Measurements from ENCODE around the gene PTPRF. TPM values are rescaled to one million over a fixed set of nuclear protein-coding genes. Genes with fewer than 3 reads are reported as not detected.
A peak's percentile ranks its signal among the peaks of the same experiment; 100 is the strongest.

Gene PTPRF
- total and polyA plus RNA-seq, 5 donors from 2014 or later, result 0.22 TPM; not detected in 4

- Histone ChIP-seq H3K27ac (ENCODE audit: insufficient read depth, low read length, poor library complexity, severe bottlenecking) (no peak overlapping the region), H3K27me3 (ENCODE audit: control insufficient read depth, insufficient read depth, low read length) (peaks cover 5% of the 10 kb centered on the region), H3K4me3 (ENCODE audit: low read depth, low read length) (no peak overlapping the region), H3K36me3 (ENCODE audit: control insufficient read depth, insufficient read depth, low read length) (peaks cover 4% of the 10 kb centered on the region), H3K4me1 (ENCODE audit: control insufficient read depth, insufficient read depth, low read length, poor library complexity, severe bottlenecking) (peaks cover 25% of the 10 kb centered on the region), H3K9me3 (ENCODE audit: control insufficient read depth in 2 of 2, low read length in 2 of 2) (no peaks in the 10 kb centered on the region)
- Mint-ChIP-seq H3K36me3 (peaks cover 4% of the 10 kb centered on the region), H3K4me3 (peak overlapping the region; percentile 93 to 99 (median 98)), H3K27me3 (peaks cover 6% of the 10 kb centered on the region), H3K27ac (peak overlapping the region in 2 of 3 donors; percentile 40 to 95), H3K4me1 (peaks cover 9 to 38% (median 25%) of the 10 kb centered on the region in 4 donors), H3K9me3 (no peaks in the 10 kb centered on the region)
- DNase-seq (peak in 1 of 3 donors; percentile 20), ATAC-seq (ENCODE audit: low read depth in 2 of 2) (no peak)
These were observed 117.7 kb downstream of the PTPRF start for GRCh38 chr1:43648221-43648847.

GRCh38 chr1:43648876-43649477, 118.3 kb downstream of the PTPRF start:
- Mint-ChIP-seq H3K9me3 (no peaks in the 10 kb centered on the region), H3K27me3 (peaks cover 5% of the 10 kb centered on the region), H3K27ac (peak overlapping the region in 2 of 3 donors; percentile 40 to 95), H3K36me3 (peaks cover 9% of the 10 kb centered on the region), H3K4me3 (peak overlapping the region; percentile 93 to 99 (median 98)), H3K4me1 (peaks cover 14 to 43% (median 30%) of the 10 kb centered on the region in 4 donors)
- peaks cover 5% of the 10 kb centered on the region for H3K27me3 ChIP-seq (ENCODE audit: control insufficient read depth, insufficient read depth, low read length)
- peaks cover 31% of the 10 kb centered on the region for H3K4me1 ChIP-seq (ENCODE audit: control insufficient read depth, insufficient read depth, low read length, poor library complexity, severe bottlenecking)
- peak overlapping the region; percentile 87 for H3K4me3 ChIP-seq (ENCODE audit: low read depth, low read length)
- peak overlapping the region; percentile 85 for H3K27ac ChIP-seq (ENCODE audit: insufficient read depth, low read length, poor library complexity, severe bottlenecking)
- ATAC-seq (ENCODE audit: low read depth in 2 of 2) (no peak), DNase-seq (no peak)
- peaks cover 10% of the 10 kb centered on the region for H3K36me3 ChIP-seq (ENCODE audit: control insufficient read depth, insufficient read depth, low read length)
- no peaks in the 10 kb centered on the region for H3K9me3 ChIP-seq (ENCODE audit: control insufficient read depth in 2 of 2, low read length in 2 of 2)

GRCh38 chr1:43650310-43651085, 119.8 kb downstream of the PTPRF start:
- peak; percentile 67 to 73 for ATAC-seq (ENCODE audit: low read depth in 2 of 2)
- H3K27ac Mint-ChIP-seq, result peak overlapping the region; percentile 91 to 99 (median 95)
- H3K4me3 ChIP-seq (ENCODE audit: low read depth, low read length), result peak overlapping the region; percentile 87
- peaks cover 17% of the 10 kb centered on the region for H3K36me3 Mint-ChIP-seq
- peak overlapping the region; percentile 85 for H3K27ac ChIP-seq (ENCODE audit: insufficient read depth, low read length, poor library complexity, severe bottlenecking)
- H3K36me3 ChIP-seq (ENCODE audit: control insufficient read depth, insufficient read depth, low read length), result peaks cover 23% of the 10 kb centered on the region
- DNase-seq, result peak; percentile 88 to 97 (median 92)
- H3K9me3 Mint-ChIP-seq, result no peaks in the 10 kb centered on the region
- H3K4me1 ChIP-seq (ENCODE audit: control insufficient read depth, insufficient read depth, low read length, poor library complexity, severe bottlenecking), result peaks cover 33% of the 10 kb centered on the region
- H3K27me3 ChIP-seq (ENCODE audit: control insufficient read depth, insufficient read depth, low read length), result peaks cover 2% of the 10 kb centered on the region
- H3K9me3 ChIP-seq (ENCODE audit: control insufficient read depth in 2 of 2, low read length in 2 of 2), result no peaks in the 10 kb centered on the region
- H3K27me3 Mint-ChIP-seq, result peaks cover 5% of the 10 kb centered on the region
- peaks cover 14 to 51% (median 35%) of the 10 kb centered on the region in 4 donors for H3K4me1 Mint-ChIP-seq
- H3K4me3 Mint-ChIP-seq, result peak overlapping the region; percentile 93 to 99 (median 98)

GRCh38 chr1:43651188-43651587, 120.5 kb downstream of the PTPRF start:
- Histone ChIP-seq H3K4me3 (ENCODE audit: low read depth, low read length) (peak overlapping the region; percentile 87), H3K27ac (ENCODE audit: insufficient read depth, low read length, poor library complexity, severe bottlenecking) (peak overlapping the region; percentile 85), H3K27me3 (ENCODE audit: control insufficient read depth, insufficient read depth, low read length) (no peaks in the 10 kb centered on the region), H3K9me3 (ENCODE audit: control insufficient read depth in 2 of 2, low read length in 2 of 2) (no peaks in the 10 kb centered on the region), H3K36me3 (ENCODE audit: control insufficient read depth, insufficient read depth, low read length) (peaks cover 29% of the 10 kb centered on the region), H3K4me1 (ENCODE audit: control insufficient read depth, insufficient read depth, low read length, poor library complexity, severe bottlenecking) (peaks cover 33% of the 10 kb centered on the region)
- Mint-ChIP-seq H3K4me3 (peak overlapping the region; percentile 93 to 99 (median 98)), H3K9me3 (no peaks in the 10 kb centered on the region), H3K4me1 (peaks cover 14 to 52% (median 35%) of the 10 kb centered on the region in 4 donors), H3K27me3 (peaks cover 5% of the 10 kb centered on the region), H3K36me3 (peaks cover 24% of the 10 kb centered on the region), H3K27ac (peak overlapping the region in 2 of 3 donors; percentile 91 to 95)
- no peak for DNase-seq
- ATAC-seq (ENCODE audit: low read depth in 2 of 2), result no peak

- H3K9me3 ChIP-seq (ENCODE audit: control insufficient read depth in 2 of 2, low read length in 2 of 2), result no peaks in the 10 kb centered on the region
- Mint-ChIP-seq H3K36me3 (peaks cover 24% of the 10 kb centered on the region), H3K4me1 (peaks cover 14 to 52% (median 35%) of the 10 kb centered on the region in 4 donors)
These were observed 121.2 kb downstream of the PTPRF start for GRCh38 chr1:43651902-43652301.

GRCh38 chr1:43653339-43653738, 122.7 kb downstream of the PTPRF start:
- peaks cover 24% of the 10 kb centered on the region for H3K36me3 Mint-ChIP-seq
- peak overlapping the region in 3 of 4 donors; percentile 21 to 70 (median 49) for H3K4me3 Mint-ChIP-seq
- ATAC-seq (ENCODE audit: low read depth in 2 of 2), result no peak
- Histone ChIP-seq H3K27ac (ENCODE audit: insufficient read depth, low read length, poor library complexity, severe bottlenecking) (no peak overlapping the region), H3K4me3 (ENCODE audit: low read depth, low read length) (no peak overlapping the region), H3K27me3 (ENCODE audit: control insufficient read depth, insufficient read depth, low read length) (no peaks in the 10 kb centered on the region), H3K9me3 (ENCODE audit: control insufficient read depth in 2 of 2, low read length in 2 of 2) (no peaks in the 10 kb centered on the region), H3K4me1 (ENCODE audit: control insufficient read depth, insufficient read depth, low read length, poor library complexity, severe bottlenecking) (peaks cover 33% of the 10 kb centered on the region), H3K36me3 (ENCODE audit: control insufficient read depth, insufficient read depth, low read length) (peaks cover 44% of the 10 kb centered on the region)
- H3K27me3 Mint-ChIP-seq, result peaks cover 5% of the 10 kb centered on the region
- H3K27ac Mint-ChIP-seq, result peak overlapping the region; percentile 2 to 62 (median 18)
- peak in 1 of 3 donors; percentile 22 for DNase-seq
- no peaks in the 10 kb centered on the region for H3K9me3 Mint-ChIP-seq
- H3K4me1 Mint-ChIP-seq, result peaks cover 14 to 52% (median 35%) of the 10 kb centered on the region in 4 donors

More at GRCh38 chr1:43651902-43652301, 121.2 kb downstream of the PTPRF start:
- Histone ChIP-seq H3K4me1 (ENCODE audit: control insufficient read depth, insufficient read depth, low read length, poor library complexity, severe bottlenecking) (peaks cover 33% of the 10 kb centered on the region), H3K27ac (ENCODE audit: insufficient read depth, low read length, poor library complexity, severe bottlenecking) (no peak overlapping the region), H3K27me3 (ENCODE audit: control insufficient read depth, insufficient read depth, low read length) (no peaks in the 10 kb centered on the region), H3K36me3 (ENCODE audit: control insufficient read depth, insufficient read depth, low read length) (peaks cover 35% of the 10 kb centered on the region), H3K4me3 (ENCODE audit: low read depth, low read length) (peak overlapping the region; percentile 87)
- ATAC-seq (ENCODE audit: low read depth in 2 of 2) (no peak), DNase-seq (peak in 1 of 3 donors; percentile 17)
- peak overlapping the region in 2 of 3 donors; percentile 56 to 95 for H3K27ac Mint-ChIP-seq
- H3K27me3 Mint-ChIP-seq, result peaks cover 5% of the 10 kb centered on the region
- no peaks in the 10 kb centered on the region for H3K9me3 Mint-ChIP-seq
- H3K4me3 Mint-ChIP-seq, result peak overlapping the region; percentile 93 to 99 (median 98)

GRCh38 chr1:43653893-43654292, 123.2 kb downstream of the PTPRF start:
- DNase-seq, result no peak
- Histone ChIP-seq H3K27ac (ENCODE audit: insufficient read depth, low read length, poor library complexity, severe bottlenecking) (no peak overlapping the region), H3K36me3 (ENCODE audit: control insufficient read depth, insufficient read depth, low read length) (peaks cover 50% of the 10 kb centered on the region)

More at GRCh38 chr1:43653893-43654292, 123.2 kb downstream of the PTPRF start:
- peaks cover 33% of the 10 kb centered on the region for H3K4me1 ChIP-seq (ENCODE audit: control insufficient read depth, insufficient read depth, low read length, poor library complexity, severe bottlenecking)
- Mint-ChIP-seq H3K4me1 (peaks cover 14 to 52% (median 33%) of the 10 kb centered on the region in 4 donors), H3K36me3 (peaks cover 25% of the 10 kb centered on the region), H3K9me3 (no peaks in the 10 kb centered on the region), H3K27ac (peak overlapping the region in 2 of 3 donors; percentile 2 to 62), H3K4me3 (peak overlapping the region in 1 of 4 donors; percentile 70), H3K27me3 (peaks cover 5% of the 10 kb centered on the region)
- ATAC-seq (ENCODE audit: low read depth in 2 of 2), result no peak
- H3K9me3 ChIP-seq (ENCODE audit: control insufficient read depth in 2 of 2, low read length in 2 of 2), result no peaks in the 10 kb centered on the region
- no peaks in the 10 kb centered on the region for H3K27me3 ChIP-seq (ENCODE audit: control insufficient read depth, insufficient read depth, low read length)
- no peak overlapping the region for H3K4me3 ChIP-seq (ENCODE audit: low read depth, low read length)

All from CD4-positive, CD25-positive, alpha-beta regulatory T cell (primary cell).